ENCODE measurements around the gene ZNF548. TPM values are rescaled to one million over a fixed set of nuclear protein-coding genes. Genes with fewer than 3 reads are reported as not detected.

Gene ZNF548
- total RNA-seq (2014; rRNA removed; shearing (Covaris generic)) (18.9 and 23.9 TPM in 2 replicates), total RNA-seq (2022) (41.8 and 42.4 TPM in 2 replicates), Bru-seq, nascent RNA (percentile 79 among the genes with signal in this experiment), BruChase-seq, experiment 1, labeled RNA remaining after a 6-hour chase (percentile 95 among the genes with signal in this experiment), BruChase-seq, experiment 2, labeled RNA remaining after a 2-hour chase (percentile 94 among the genes with signal in this experiment)
- long read RNA-seq, partial matches to known transcripts: 5 of 13 reads
- long read RNA-seq, other reads (novel, unspliced or antisense): 5 of 13 reads

- TF ChIP-seq, protein P1, sequence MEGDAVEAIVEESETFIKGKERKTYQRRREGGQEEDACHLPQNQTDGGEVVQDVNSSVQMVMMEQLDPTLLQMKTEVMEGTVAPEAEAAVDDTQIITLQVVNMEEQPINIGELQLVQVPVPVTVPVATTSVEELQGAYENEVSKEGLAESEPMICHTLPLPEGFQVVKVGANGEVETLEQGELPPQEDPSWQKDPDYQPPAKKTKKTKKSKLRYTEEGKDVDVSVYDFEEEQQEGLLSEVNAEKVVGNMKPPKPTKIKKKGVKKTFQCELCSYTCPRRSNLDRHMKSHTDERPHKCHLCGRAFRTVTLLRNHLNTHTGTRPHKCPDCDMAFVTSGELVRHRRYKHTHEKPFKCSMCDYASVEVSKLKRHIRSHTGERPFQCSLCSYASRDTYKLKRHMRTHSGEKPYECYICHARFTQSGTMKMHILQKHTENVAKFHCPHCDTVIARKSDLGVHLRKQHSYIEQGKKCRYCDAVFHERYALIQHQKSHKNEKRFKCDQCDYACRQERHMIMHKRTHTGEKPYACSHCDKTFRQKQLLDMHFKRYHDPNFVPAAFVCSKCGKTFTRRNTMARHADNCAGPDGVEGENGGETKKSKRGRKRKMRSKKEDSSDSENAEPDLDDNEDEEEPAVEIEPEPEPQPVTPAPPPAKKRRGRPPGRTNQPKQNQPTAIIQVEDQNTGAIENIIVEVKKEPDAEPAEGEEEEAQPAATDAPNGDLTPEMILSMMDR (conservative IDR thresholded peaks at IDR 0.05; ENCODE audit: low read length): 0 out of 2 replicates have a peak, but pooled peaks have one; percentile 46
- no peak for TF ChIP-seq EZH2phosphoT487 (IDR thresholded peaks at IDR 0.05; ENCODE audit: borderline replicate concordance, low read depth, low read length)
- CTCF ChIA-PET (ENCODE audit: unreplicated experiment): no interaction called here
- peak within 1 kb of the TSS; percentile 86 for H3K4me3 ChIP-seq (ENCODE audit: low read depth, low read length, poor library complexity, severe bottlenecking)
- intact Hi-C loops (cut with micrococcal nuclease; ENCODE audit: unreplicated experiment): loop anchor here (1.0 kb wide), 1 partner anchor 27 kb away; the partner anchor contains the start of genes TRAPPC2B and ZNF547
- no peaks in the 10 kb centered on the region for H3K9me2 ChIP-seq (ENCODE audit: insufficient read depth, low read length)
- H2AFZ ChIP-seq (ENCODE audit: low read length): peak within 1 kb of the TSS; percentile 100
- peaks cover 22% of the 10 kb centered on the region; the same call in 1 of the 2 replicates for H3K9me3 ChIP-seq (ENCODE audit: low read length)
- no peaks in the 10 kb centered on the region for H4K20me1 ChIP-seq (ENCODE audit: insufficient read depth, low read length)
- POLR2A ChIA-PET: interaction anchor here (0.6 to 1.3 kb wide), 4 partner anchors 20 to 1164 kb away, joined by 3 read pairs; partner anchors contain the start of genes TRAPPC2B and ZNF547
- peaks cover 16% of the 10 kb centered on the region for H3K4me1 ChIP-seq (ENCODE audit: insufficient read depth, low read length, poor library complexity, severe bottlenecking)
- H3K36me3 ChIP-seq (ENCODE audit: insufficient read depth, low read length): peaks cover 20% of the 10 kb centered on the region
- H3K27ac ChIP-seq (ENCODE audit: low read depth, low read length, poor library complexity, severe bottlenecking): peak within 1 kb of the TSS; percentile 34
- BruUV-seq (replicated peaks): no TSS peak
- peak within 1 kb of the TSS; percentile 92 for H3K4me2 ChIP-seq (ENCODE audit: low read length)
- peaks cover 27% of the 10 kb centered on the region; the same call in 1 of the 2 replicates for H3K79me2 ChIP-seq (ENCODE audit: insufficient read depth, low read depth, low read length)
- DNase-seq (ENCODE audit: low spot score): peak; percentile 98
Observed at GRCh38 chr19:57389730-57390598, at the start of gene ZNF548. ZNF548 (plus strand) TSS chr19:57389854; CDS start chr19:57390100, 246 bp downstream.

DNA sequence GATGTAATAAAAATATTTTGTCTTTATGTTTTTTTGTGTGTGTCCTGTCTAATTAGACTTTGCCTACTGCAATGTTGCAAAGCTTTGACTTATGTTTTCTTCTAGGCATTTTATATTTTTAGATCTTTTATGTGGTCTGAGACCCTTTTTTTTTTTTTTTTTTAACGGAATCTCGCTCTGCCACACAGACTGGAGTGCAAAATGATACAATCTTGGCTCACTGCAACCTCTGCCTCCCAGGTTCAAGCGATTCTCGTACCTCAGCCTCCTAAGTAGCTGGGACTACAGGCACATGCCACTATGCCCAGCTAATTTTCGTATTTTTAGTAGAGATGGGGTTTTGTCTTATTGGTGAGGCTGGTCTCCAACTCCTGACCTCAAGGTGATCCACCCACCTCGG, 47.1 kb upstream of the ZNF548 start:
- H3K4me2 ChIP-seq (ENCODE audit: low read length): no peak overlapping the region
- H3K9me2 ChIP-seq (ENCODE audit: insufficient read depth, low read length): no peaks in the 10 kb centered on the region
- no peaks in the 10 kb centered on the region for H4K20me1 ChIP-seq (ENCODE audit: insufficient read depth, low read length)
- DNase-seq (ENCODE audit: low spot score): no peak
- no TSS peak for BruUV-seq (replicated peaks)
- H3K4me1 ChIP-seq (ENCODE audit: insufficient read depth, low read length, poor library complexity, severe bottlenecking): no peaks in the 10 kb centered on the region
- H3K27ac ChIP-seq (ENCODE audit: low read depth, low read length, poor library complexity, severe bottlenecking): no peak overlapping the region
- H3K36me3 ChIP-seq (ENCODE audit: insufficient read depth, low read length): no peaks in the 10 kb centered on the region
- intact Hi-C loops (cut with micrococcal nuclease; ENCODE audit: unreplicated experiment): no loop called here
- H3K9me3 ChIP-seq (ENCODE audit: low read length): no peaks in the 10 kb centered on the region
- H3K79me2 ChIP-seq (ENCODE audit: insufficient read depth, low read depth, low read length): no peaks in the 10 kb centered on the region
- POLR2A ChIA-PET: no interaction called here
- H3K4me3 ChIP-seq (ENCODE audit: low read depth, low read length, poor library complexity, severe bottlenecking): no peak overlapping the region
- TF ChIP-seq, protein P1 (conservative IDR thresholded peaks at IDR 0.05; ENCODE audit: low read length): no peak
- TF ChIP-seq EZH2phosphoT487 (IDR thresholded peaks at IDR 0.05; ENCODE audit: borderline replicate concordance, low read depth, low read length): no peak
- no peak overlapping the region for H2AFZ ChIP-seq (ENCODE audit: low read length)
- CTCF ChIA-PET (ENCODE audit: unreplicated experiment): no interaction called here

Measured in OCI-LY7 (cell line).